Heart left ventricle (tissue), 13 donors: ENCODE data around the gene ORC4.

Experiments used
- CTCF ChIP-seq, 12 donors: fragments of 200-600 bp; sonication (generic) in 4 of 12; IDR thresholded peaks; one replicate each; pipeline versions ENCODE4 v1.5.0 to v1.8.0; 2018 to 2022; ENCODE audit warnings: antibody characterized with exemption in 12 of 12, mild to moderate bottlenecking in 5 of 12
- POLR2A ChIP-seq, 2 donors: fragments of 450-650 bp; IDR thresholded peaks; one replicate each; pipeline ENCODE4 v1.6.1; 2017; ENCODE audit warnings: antibody characterized with exemption in 2 of 2, mild to moderate bottlenecking in 2 of 2, moderate library complexity in 2 of 2
- donor health status: ischemic (EF 13 %, LVEDD 7.1; RV severe dilation, severe dysfunction).
- donor health status: DM: no; HTN: yes; CAD: no.
- donor health status: DM: no; HTN: no; CAD: no.
- donor health status: ischemic (EF 25% LVEDD 6.9; RV normal size, moderate dysfunction).
- donor health status: ischemic (EF 25% LVEDD 5.7; RV mildly dilated, moderate dysfunction).
- donor health status: ischemic (EF 35%, LVEDD 5.7; RV mildly dilated, moderate dysfunction).
- donor health status: nonischemic (EF 11% LVEDD 7.7; RV severe dilation, severe dysfunction).
- donor health status: DM: yes; HTN: yes; CAD: no.
- donor health status: PGD.
- donor health status: ischemic (EF 29% LVEDD 5.4; RV normal size, mild dysfunction).
- donor health status: nonischemic (EF 23%, LVEDD 6.1; RV moderate dilation, normal function).

GRCh38 chr2:148027822-148028221, 7.3 kb upstream of the ORC4 start:
- TF ChIP-seq CTCF (IDR thresholded peaks at IDR 0.05): no peak
- TF ChIP-seq POLR2A (IDR thresholded peaks at IDR 0.05): no peak
